ENCODE data around the gene KIAA1671. TPM values are rescaled to one million over a fixed set of nuclear protein-coding genes. Genes with fewer than 3 reads are reported as not detected.

KIAA1671 gene
- total and polyA plus RNA-seq, 2 of the 13 experiments (the other 11 are each of a cell fraction or from before 2014, with no cell fraction given): 13.5 to 13.6 TPM

GRCh38 chr22:25110846-25111578 lies 158.5 kb downstream of the KIAA1671 start (continued):
- TF ChIP-seq ZNF574 (CRISPR knock-in tag; IDR thresholded peaks at IDR 0.05) (no peak; the same call in 1 of the 2 replicates), ISX (CRISPR knock-in tag; conservative IDR thresholded peaks at IDR 0.05) (no peak), SMAD9 (CRISPR knock-in tag; IDR thresholded peaks at IDR 0.05) (no peak), ZNF446 (CRISPR knock-in tag; IDR thresholded peaks at IDR 0.05) (no peak; the same call in 1 of the 2 replicates), ZGPAT (CRISPR knock-in tag; IDR thresholded peaks at IDR 0.05) (no peak), NFYB (CRISPR knock-in tag; IDR thresholded peaks at IDR 0.05) (no peak), XRCC5 (optimal IDR thresholded peaks at IDR 0.05; ENCODE audit: low read length) (peak; percentile 15), TAF15 (IDR thresholded peaks at IDR 0.05; ENCODE audit: low read depth, low read length, poor library complexity, severe bottlenecking) (no peak), YEATS4 (CRISPR knock-in tag; IDR thresholded peaks at IDR 0.05; ENCODE audit: borderline replicate concordance) (0 out of 2 replicates have a peak, but pooled peaks have one; percentile 18), FOXJ3 (CRISPR knock-in tag; IDR thresholded peaks at IDR 0.05; ENCODE audit: borderline replicate concordance) (no peak), ZNF432 (CRISPR knock-in tag; IDR thresholded peaks at IDR 0.05; ENCODE audit: borderline replicate concordance) (no peak), ZNF619 (CRISPR knock-in tag; IDR thresholded peaks at IDR 0.05) (no peak), RARG (CRISPR knock-in tag; IDR thresholded peaks at IDR 0.05; ENCODE audit: low read depth) (no peak), ZNF263 (CRISPR knock-in tag; IDR thresholded peaks at IDR 0.05) (no peak), AGO2 (optimal IDR thresholded peaks at IDR 0.05; ENCODE audit: low read depth, low read length) (peak; percentile 73), IRF1 (CRISPR knock-in tag; IDR thresholded peaks at IDR 0.05; ENCODE audit: low read depth) (no peak), THAP9 (CRISPR knock-in tag; IDR thresholded peaks at IDR 0.05; ENCODE audit: borderline replicate concordance) (no peak), ZBTB3 (CRISPR knock-in tag; IDR thresholded peaks at IDR 0.05; ENCODE audit: borderline replicate concordance, low read depth) (no peak), KLF6 (CRISPR knock-in tag; IDR thresholded peaks at IDR 0.05) (no peak), THAP11 (CRISPR knock-in tag; IDR thresholded peaks at IDR 0.05) (no peak), CREM (IDR thresholded peaks at IDR 0.05) (no peak; the same call in 1 of the 2 replicates), CREM (CRISPR knock-in tag; IDR thresholded peaks at IDR 0.05) (no peak)
